DMS153 treated with DMSO at 0.1 percent for 48 hours (cell line): Measurements from ENCODE around the gene VPS13C.

Experiments
- DNase-seq: peaks from one replicate; lab custom pipeline; 2025; ENCODE audit not compliant: unreplicated experiment; lab: John Stamatoyannopoulos, UW

VPS13C gene

GRCh38 chr15:61951949-61952348, 108.3 kb downstream of the VPS13C start:
- no peak for DNase-seq

GRCh38 chr15:61946778-61947177, 113.5 kb downstream of the VPS13C start:
- DNase-seq = no peak

- no peak for DNase-seq
Observed at GRCh38 chr15:61943992-61944391, 116.3 kb downstream of the VPS13C start.

GRCh38 chr15:61938249-61938648, 122.0 kb downstream of the VPS13C start:
- DNase-seq = no peak

- DNase-seq = no peak
Observed at GRCh38 chr15:61936528-61937195, 123.6 kb downstream of the VPS13C start.

GRCh38 chr15:61935493-61935892, 124.8 kb downstream of the VPS13C start:
- DNase-seq = no peak

GRCh38 chr15:61929452-61929851, 130.8 kb downstream of the VPS13C start:
- DNase-seq = no peak

- DNase-seq = no peak
Observed at GRCh38 chr15:61923173-61923572, 137.1 kb downstream of the VPS13C start.

- no peak for DNase-seq
Observed at GRCh38 chr15:61921093-61921492, 139.2 kb downstream of the VPS13C start.

- DNase-seq = no peak
Observed at GRCh38 chr15:61917457-61917856, 142.8 kb downstream of the VPS13C start.

- no peak for DNase-seq
Observed at GRCh38 chr15:61916104-61916503, 144.1 kb downstream of the VPS13C start.

GRCh38 chr15:61915640-61916039, 144.6 kb downstream of the VPS13C start:
- no peak for DNase-seq

GRCh38 chr15:61910839-61911369, 149.3 kb downstream of the VPS13C start:
- DNase-seq = no peak

- DNase-seq = no peak
Observed at GRCh38 chr15:61908241-61908640, 152.0 kb downstream of the VPS13C start.

GRCh38 chr15:61907753-61908086, 152.5 kb downstream of the VPS13C start:
- no peak for DNase-seq

- DNase-seq = no peak
Observed at GRCh38 chr15:61906961-61907752, 153.1 kb downstream of the VPS13C start.

GRCh38 chr15:61893146-61893545, 167.1 kb downstream of the VPS13C start:
- DNase-seq = no peak

GRCh38 chr15:61892140-61892539, 168.1 kb downstream of the VPS13C start:
- no peak for DNase-seq

- DNase-seq = no peak
Observed at GRCh38 chr15:61890106-61890505, 170.1 kb downstream of the VPS13C start.

GRCh38 chr15:61889706-61890105, 170.5 kb downstream of the VPS13C start:
- no peak for DNase-seq

- DNase-seq = no peak
Observed at GRCh38 chr15:61888074-61888780, 172.0 kb downstream of the VPS13C start.

GRCh38 chr15:61880084-61880483, 180.2 kb downstream of the VPS13C start:
- DNase-seq = peak; percentile 1
